MCF 10A (cell line): Measurements from ENCODE around the gene MIEF1. TPM values are rescaled to one million over a fixed set of nuclear protein-coding genes. Genes with fewer than 3 reads are reported as not detected.
A peak's percentile ranks its signal among the peaks of the same experiment; 100 is the strongest.

Source experiments
- BruUV-seq: library from RNA; stranded (reverse); fragments of 400-500 nt; replicated peaks from 2 replicates; lab custom pipeline; 2021; lab: Mats Ljungman, UMichigan
- CTCF ChIA-PET: fragments of 300-600 bp; sonication (Branson Sonifier 250); formaldehyde crosslinking; extraction: SDS; loops from one replicate; lab custom pipeline; 2021; ENCODE audit warnings: antibody characterized with exemption, inconsistent platforms; lab: Yijun Ruan, JAX
- POLR2A ChIA-PET: fragments of 300-600, 350-650 bp; sonication (Branson Sonifier 250); formaldehyde crosslinking; extraction: SDS; loops from one replicate; lab custom pipeline; 2020; ENCODE audit warnings: antibody characterized with exemption, inconsistent platforms; lab: Yijun Ruan, JAX
- DNase-seq: peaks from one replicate; pipeline ENCODE4 v3.0.0-alpha.2; 2018; ENCODE audit not compliant: unreplicated experiment
- H3K27ac Mint-ChIP-seq: one replicate; pipeline ENCODE4 v1.8.0; 2022; ENCODE audit warnings: mild to moderate bottlenecking, low read depth, mixed read lengths; ENCODE audit not compliant: unreplicated experiment
- H3K27me3 Mint-ChIP-seq: one replicate; pipeline ENCODE4 v1.8.0; 2022; ENCODE audit warnings: mixed read lengths; ENCODE audit not compliant: insufficient read depth, unreplicated experiment
- H3K36me3 Mint-ChIP-seq: one replicate; pipeline ENCODE4 v1.8.0; 2022; ENCODE audit warnings: mild to moderate bottlenecking, moderate library complexity, mixed read lengths; ENCODE audit not compliant: insufficient read depth, unreplicated experiment
- H3K4me1 Mint-ChIP-seq: one replicate; pipeline ENCODE4 v1.8.0; 2022; ENCODE audit warnings: mixed read lengths; ENCODE audit not compliant: insufficient read depth, unreplicated experiment
- H3K4me3 Mint-ChIP-seq: one replicate; pipeline ENCODE4 v1.8.0; 2022; ENCODE audit warnings: mild to moderate bottlenecking, moderate library complexity, mixed read lengths; ENCODE audit not compliant: unreplicated experiment
- H3K9me3 Mint-ChIP-seq: one replicate; pipeline ENCODE4 v1.8.0; 2022; ENCODE audit warnings: mixed read lengths; ENCODE audit not compliant: unreplicated experiment
- CTCF ChIP-seq: fragments of 200-600 bp; IDR thresholded peaks from one replicate; pipeline ENCODE4 v1.8.0; 2022; ENCODE audit warnings: antibody characterized with exemption, mild to moderate bottlenecking; ENCODE audit not compliant: unreplicated experiment
- intact Hi-C: fragments of 100-400 bp; cut with micrococcal nuclease; formaldehyde crosslinking; loops from 2 replicates; pipeline ENCODE4 v1.14.1; 2022
- total RNA-seq: library from RNA; stranded (reverse); gene quantifications from 2 replicates; pipeline ENCODE4 v1.2.3, GENCODE V29; 2022

MIEF1 gene
- total RNA-seq, 1 experiment from 2014 or later, result 40.2 TPM

- ChIA-PET CTCF (interaction anchor here (0.6 to 3.7 kb wide), 5 partner anchors 12 to 815 kb away, joined by 3 to 19 read pairs (median 3); no protein-coding TSS in a partner anchor), POLR2A (interaction anchor here (0.6 to 3.8 kb wide), 9 partner anchors 11 to 829 kb away, joined by 3 to 45 read pairs (median 4); partner anchors contain the start of genes MIEF1 and RPL3)
- H3K4me1 Mint-ChIP-seq, result peaks cover 14% of the 10 kb centered on the region
- TF ChIP-seq CTCF, result no peak
- peaks cover 79% of the 10 kb centered on the region for H3K36me3 Mint-ChIP-seq
- intact Hi-C loops, result no loop called here
- BruUV-seq, result no TSS peak
- peak overlapping the region; percentile 100 for H3K27ac Mint-ChIP-seq
- no peak for DNase-seq
- peak overlapping the region; percentile 93 for H3K4me3 Mint-ChIP-seq
- no peaks in the 10 kb centered on the region for H3K9me3 Mint-ChIP-seq
- no peaks in the 10 kb centered on the region for H3K27me3 Mint-ChIP-seq
Observed at GRCh38 chr22:39518144-39518786, 16.2 kb downstream of the MIEF1 start.

GRCh38 chr22:39518996-39519680 lies 17.0 kb downstream of the MIEF1 start:
- TF ChIP-seq CTCF, result no peak
- Mint-ChIP-seq H3K9me3 (no peaks in the 10 kb centered on the region), H3K27ac (peak overlapping the region; percentile 100), H3K27me3 (no peaks in the 10 kb centered on the region), H3K36me3 (peaks cover 79% of the 10 kb centered on the region), H3K4me3 (peak overlapping the region; percentile 93), H3K4me1 (peaks cover 17% of the 10 kb centered on the region)
- no peak for DNase-seq
- ChIA-PET POLR2A (interaction anchor here (0.6 to 6.1 kb wide), 36 partner anchors 8 to 1104 kb away, joined by 3 to 102 read pairs (median 6); partner anchors contain the start of genes ADSL, CBX6, MIEF1 and RPL3), CTCF (interaction anchor here (0.5 to 3.7 kb wide), 4 partner anchors 11 to 825 kb away, joined by 3 to 19 read pairs (median 4); no protein-coding TSS in a partner anchor)
- intact Hi-C loops, result no loop called here
- BruUV-seq, result TSS peak; percentile 82

GRCh38 chr22:39519681-39520225 lies 17.7 kb downstream of the MIEF1 start:
- TF ChIP-seq CTCF, result peak; percentile 22
- Mint-ChIP-seq H3K36me3 (peaks cover 79% of the 10 kb centered on the region), H3K27me3 (no peaks in the 10 kb centered on the region), H3K27ac (peak overlapping the region; percentile 100), H3K9me3 (no peaks in the 10 kb centered on the region), H3K4me3 (peak overlapping the region; percentile 93), H3K4me1 (peaks cover 21% of the 10 kb centered on the region)
- intact Hi-C loops, result loop anchor here (2.0 to 10.0 kb wide), 3 partner anchors 17 to 345 kb away; partner anchors contain the start of genes MIEF1 and RPL3
- ChIA-PET CTCF (interaction anchor here (0.5 to 1.4 kb wide), 4 partner anchors 9 to 824 kb away, joined by 3 to 9 read pairs (median 4); no protein-coding TSS in a partner anchor), POLR2A (interaction anchor here (0.5 to 6.1 kb wide), 45 partner anchors 8 to 1739 kb away, joined by 3 to 102 read pairs (median 5); partner anchors contain the start of genes ADSL, CBX6, MIEF1 and RPL3)
- BruUV-seq, result no TSS peak
- peak; percentile 98 for DNase-seq
